Left kidney (tissue), 2 donors: Measurements from ENCODE around the gene GRIN2A. TPM values are rescaled to one million over a fixed set of nuclear protein-coding genes. Genes with fewer than 3 reads are reported as not detected.
A peak's percentile ranks its signal among the peaks of the same experiment; 100 is the strongest.

ENCODE experiments used
- DNase-seq: peaks from one replicate; pipeline ENCODE4 v3.0.0-alpha.2; 2013
- polyA plus RNA-seq: library from polyadenylated mRNA; unstranded; fragments of 120-200 nt; gene quantifications from one replicate; pipeline ENCODE4 v1.2.1, GENCODE V29; 2013; ENCODE audit not compliant: insufficient read length

Gene GRIN2A
- polyA plus RNA-seq, 1 donor: 9.2 TPM

DNA sequence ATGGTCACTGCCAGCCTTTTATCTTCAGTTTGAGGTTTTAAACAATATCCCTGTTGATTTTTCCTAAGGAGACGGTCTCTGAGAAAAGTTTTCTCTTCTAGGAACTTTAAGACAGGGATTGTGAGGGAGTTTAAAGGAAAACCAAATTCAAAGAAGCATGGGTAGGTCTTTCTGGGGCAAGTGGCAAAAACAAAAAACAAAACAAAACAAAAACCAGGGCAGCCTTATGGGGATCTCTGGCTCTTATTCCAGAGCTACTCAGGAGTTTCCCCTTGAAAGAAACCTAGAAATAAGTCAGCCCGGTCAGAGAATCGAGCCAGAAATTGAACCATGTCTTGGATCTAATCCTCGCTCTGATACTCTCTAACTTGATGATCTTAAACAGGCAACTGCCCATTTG lies 424.5 kb downstream of the GRIN2A start:
- DNase-seq: no peak

DNA sequence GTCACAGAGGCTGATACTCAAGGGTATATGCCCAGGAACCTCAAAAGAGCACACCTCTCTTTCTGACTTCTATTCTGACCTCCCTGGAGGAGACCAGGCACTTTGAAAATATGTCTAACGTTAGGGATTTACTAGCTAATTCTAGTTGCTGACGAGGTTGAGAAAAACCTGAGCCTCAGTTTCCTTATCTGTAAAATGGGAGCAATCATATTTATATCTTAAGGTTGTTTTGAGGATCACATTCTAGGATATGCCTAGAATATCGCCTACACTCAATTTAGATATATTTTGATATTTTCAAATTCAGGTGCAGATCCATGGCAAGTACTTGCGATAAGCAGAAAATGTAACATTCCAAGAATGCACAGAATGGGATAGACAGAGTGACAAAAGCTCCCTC lies 425.8 kb downstream of the GRIN2A start:
- no peak for DNase-seq

DNA sequence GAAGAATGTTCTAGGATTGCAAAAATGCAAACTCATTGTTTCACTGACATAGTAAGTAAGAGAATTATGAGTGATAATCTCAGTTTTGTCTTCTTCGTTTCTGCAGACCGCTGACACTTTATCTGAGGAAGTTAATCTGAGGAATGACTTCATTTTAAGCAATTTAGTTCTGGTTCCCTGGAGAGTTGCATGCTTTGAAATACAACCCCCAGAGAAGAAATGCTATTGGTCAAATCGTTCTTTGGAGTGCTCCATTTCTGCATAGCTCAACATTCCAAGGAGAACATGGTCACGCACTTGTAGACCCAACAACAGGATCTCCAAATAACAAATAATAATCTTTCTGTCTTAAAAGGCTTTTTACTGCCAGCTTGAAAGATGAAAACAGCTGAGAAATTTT lies 427.1 kb downstream of the GRIN2A start:
- no peak for DNase-seq

DNA sequence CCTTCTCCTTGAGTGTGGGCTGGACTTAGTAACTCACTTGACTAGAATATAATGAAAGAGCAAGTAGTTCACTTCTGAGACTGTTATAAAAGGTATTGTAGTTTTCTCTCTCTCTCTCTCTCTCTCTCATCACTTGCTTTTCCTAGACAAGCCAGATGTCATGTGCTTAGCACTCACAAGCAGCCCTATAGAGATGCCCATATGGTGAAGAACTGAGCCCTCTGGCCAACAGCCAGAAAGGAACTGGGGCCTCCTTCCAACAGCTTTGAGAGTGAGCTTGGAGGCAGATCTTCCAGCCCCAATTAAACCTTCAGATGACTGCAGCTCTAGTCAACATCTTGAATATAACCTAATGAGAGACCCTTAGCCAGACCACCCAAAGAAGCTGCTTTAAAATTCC lies 440.5 kb downstream of the GRIN2A start:
- DNase-seq: no peak

DNA sequence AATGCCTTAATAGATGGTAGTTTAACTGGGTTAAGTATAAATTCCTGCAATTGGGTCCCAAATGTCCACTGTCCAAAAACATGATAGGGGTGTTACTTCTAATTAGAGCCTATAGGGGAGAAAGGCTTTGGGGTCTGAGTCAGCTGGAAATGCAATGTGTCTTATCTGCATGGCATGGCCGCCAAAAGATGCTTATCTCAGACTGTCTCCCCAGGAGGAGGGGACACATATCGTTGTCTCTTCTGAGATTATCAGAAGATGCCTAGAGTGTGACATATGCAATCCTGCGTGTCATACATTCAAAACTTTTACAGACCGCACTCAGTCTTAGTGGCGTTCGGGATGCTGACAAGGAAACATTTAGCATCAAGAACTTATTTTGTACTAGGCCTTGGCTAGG lies 442.9 kb downstream of the GRIN2A start:
- no peak for DNase-seq

DNA sequence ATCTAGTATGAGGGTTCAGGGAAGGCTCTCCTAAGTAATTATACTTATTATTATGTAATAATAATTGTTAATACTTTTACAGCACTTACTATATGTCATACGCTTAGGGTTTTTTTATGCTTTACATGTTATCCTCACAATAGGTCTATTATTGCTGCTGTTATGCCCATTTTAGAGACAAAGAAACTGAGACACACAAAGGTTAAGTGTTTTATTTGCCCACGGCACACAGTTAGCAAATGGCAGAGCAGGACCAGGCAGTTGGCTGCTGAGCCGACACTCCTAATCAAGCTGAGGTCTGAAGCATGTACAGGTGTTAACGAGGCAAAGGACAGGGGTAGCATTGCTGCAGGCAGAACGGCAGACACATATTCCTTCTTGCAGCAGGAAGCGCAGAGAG lies 443.5 kb downstream of the GRIN2A start:
- DNase-seq: no peak

DNA sequence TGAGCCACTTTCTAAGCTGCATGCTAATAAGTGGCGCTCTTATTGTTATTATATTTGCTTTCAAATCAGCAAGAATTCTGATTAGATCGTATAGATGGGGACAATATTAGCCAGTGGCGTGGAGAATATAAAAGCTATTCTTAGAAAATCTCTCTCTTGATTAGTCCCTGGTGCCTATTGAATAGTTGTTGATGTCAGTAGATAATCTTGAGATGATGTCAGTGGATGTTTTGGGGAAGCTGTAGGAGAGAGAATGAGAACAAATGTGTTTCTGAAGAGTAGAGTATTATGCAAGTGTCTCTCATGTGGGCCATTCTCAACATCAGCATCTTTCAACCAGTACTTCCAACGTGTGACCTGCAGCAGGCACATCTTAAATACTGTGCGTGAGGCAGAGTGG lies 445.7 kb downstream of the GRIN2A start:
- no peak for DNase-seq

DNA sequence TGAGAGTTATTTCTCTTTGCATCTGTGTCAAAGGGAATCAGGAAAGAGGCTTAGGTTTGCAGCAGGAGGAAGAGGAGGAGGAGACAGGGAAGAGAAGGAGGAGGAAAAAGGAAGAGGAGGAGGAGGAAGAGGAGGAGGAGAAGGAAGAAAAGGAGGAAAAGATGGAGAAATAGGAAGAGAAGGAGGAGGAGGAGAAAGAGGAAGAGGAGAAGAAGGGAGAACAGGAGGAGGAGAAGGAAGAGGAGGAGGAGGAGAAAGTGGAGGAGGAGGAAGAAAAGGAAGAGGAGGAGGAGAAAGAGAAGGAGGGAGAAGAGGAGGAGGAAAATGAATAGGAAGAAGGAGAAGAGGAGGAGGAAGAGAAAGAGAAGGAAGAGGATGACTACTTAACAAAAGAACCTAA lies 459.1 kb downstream of the GRIN2A start:
- no peak for DNase-seq

DNA sequence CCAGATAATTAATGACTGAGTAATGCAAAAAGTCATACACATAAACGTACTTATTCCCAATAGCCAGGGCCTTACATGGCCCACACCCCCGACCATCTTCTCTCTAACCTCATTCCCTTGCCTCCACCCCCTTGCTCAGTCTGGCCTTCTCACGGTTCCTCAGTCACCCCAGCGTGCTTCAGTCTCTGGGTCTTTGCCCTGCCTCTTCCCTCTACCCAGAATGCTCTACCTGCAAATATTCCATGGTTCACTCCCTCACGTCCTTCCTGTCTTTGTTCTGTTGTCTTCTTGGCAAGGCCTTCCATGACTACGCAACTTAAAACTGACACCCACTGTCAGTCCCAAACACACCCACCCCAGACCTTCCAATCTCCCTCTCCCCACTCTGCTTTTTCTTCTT lies 468.3 kb downstream of the GRIN2A start:
- DNase-seq: no peak

DNA sequence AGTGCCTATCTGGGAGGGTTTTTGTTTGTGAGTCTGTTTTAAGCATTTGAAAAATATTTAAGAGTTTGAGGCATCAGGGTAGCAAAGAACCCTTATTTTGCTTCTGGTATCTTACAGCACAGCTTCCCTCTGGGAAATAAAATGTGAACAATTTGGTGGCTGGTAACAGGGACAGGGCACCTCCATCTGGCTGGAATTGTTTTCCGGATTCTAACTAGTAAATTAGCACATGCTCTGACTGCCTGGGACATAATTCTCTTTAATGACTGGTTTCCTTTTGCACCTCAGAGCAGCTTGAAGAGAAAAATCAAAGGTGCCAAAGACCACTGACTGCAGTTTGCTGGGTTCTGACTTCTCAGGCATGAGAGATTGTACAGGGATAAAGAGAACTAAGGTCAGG lies 469.1 kb downstream of the GRIN2A start:
- DNase-seq: peak; percentile 8

DNA sequence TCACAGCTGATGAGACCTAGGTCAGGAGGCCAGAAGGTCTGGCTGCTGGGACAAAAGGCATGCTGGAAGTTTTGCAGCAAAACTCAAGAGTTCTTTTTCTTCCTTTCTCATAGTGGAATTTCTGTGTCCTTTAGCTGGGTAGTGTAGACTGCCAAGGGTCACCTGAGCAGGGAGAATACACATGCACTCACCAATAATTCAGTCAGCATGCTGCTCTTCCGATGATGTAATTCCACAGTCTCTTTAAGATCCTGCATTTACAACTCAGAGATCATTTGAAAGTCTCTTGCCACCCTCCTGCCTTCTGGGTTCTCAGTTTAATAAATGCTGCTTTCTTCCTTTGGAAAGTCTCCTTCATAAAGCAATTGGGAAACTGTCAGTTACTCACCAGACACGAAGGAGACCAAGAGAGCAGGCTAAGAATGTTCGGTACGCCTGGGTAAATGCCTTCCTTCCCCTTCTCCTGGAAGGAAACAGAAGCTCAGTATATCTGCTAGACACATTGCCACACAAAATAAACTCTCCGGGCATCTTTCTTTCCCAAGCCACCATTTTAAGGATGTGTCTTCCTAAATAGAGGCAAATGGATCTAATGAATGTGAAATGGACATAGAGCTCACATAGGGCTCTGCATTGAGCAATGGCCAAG lies 473.1 kb downstream of the GRIN2A start:
- DNase-seq: no peak

DNA sequence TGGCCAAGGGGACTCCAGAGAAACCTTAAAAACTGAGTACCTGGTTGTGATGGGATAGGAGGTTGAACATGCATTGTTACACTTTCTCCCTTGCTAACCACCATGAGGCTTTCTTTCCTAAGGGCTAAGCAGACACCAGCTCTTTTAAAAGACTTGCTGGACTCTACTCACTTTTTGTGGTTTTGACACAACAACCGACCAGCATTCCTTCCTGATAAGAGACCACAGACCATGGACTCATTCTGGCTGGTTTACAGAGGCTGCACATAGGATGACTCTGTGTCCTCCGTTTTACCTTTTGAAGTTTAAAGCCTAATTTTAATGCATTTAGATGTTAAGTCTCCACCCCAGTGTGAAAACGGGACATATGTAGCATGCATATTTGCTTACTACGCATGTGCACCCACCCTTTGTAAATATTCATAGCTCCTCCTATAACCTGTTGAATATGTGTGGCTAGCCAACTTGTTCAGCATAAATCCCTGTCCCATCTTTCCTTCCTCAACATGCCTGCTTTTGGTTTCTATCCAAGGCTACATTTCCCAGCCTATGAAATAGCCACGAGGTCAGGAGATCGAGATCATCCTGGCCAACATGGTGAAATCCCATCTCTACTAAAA lies 475.9 kb downstream of the GRIN2A start:
- no peak for DNase-seq

DNA sequence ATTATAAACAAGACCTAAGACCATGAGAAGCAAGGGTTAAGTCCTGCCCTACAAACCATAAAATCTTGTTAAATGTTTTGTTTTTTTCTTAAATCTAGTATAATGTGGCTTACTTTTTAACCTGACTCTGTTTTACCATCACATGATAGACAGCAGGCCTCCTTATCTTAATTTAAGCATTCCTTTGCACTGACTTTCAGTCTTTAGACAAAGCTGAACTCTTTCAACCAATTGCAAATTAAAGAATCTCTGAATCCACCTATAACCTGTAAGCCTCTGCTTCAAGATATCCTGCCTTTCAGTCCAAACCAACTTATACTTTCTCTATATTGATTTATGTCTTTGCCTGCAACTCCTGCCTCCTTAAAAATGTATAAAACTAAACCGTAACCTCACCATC lies 478.5 kb downstream of the GRIN2A start:
- DNase-seq: no peak

Other genes with a start within 250 kb of the GRIN2A start
- gene ATF7IP2, start 203.6 kb upstream of the GRIN2A start, polyA plus RNA-seq: 28.2 TPM